GM19324 (cell line): ENCODE measurements around the gene APOF.
"Not testable (repeated sequence)": the region's sequence is repeated elsewhere in the genome, so short reads cannot be mapped to it uniquely, and the experiment has no call there.

ENCODE experiments used
- ATAC-seq: cut with Tn5 transposase; IDR thresholded peaks from one replicate; pipeline ENCODE4 v1.9.1; 2021; ENCODE audit warnings: mild to moderate bottlenecking, moderate library complexity; ENCODE audit not compliant: unreplicated experiment, low FRiP score

Gene APOF

DNA sequence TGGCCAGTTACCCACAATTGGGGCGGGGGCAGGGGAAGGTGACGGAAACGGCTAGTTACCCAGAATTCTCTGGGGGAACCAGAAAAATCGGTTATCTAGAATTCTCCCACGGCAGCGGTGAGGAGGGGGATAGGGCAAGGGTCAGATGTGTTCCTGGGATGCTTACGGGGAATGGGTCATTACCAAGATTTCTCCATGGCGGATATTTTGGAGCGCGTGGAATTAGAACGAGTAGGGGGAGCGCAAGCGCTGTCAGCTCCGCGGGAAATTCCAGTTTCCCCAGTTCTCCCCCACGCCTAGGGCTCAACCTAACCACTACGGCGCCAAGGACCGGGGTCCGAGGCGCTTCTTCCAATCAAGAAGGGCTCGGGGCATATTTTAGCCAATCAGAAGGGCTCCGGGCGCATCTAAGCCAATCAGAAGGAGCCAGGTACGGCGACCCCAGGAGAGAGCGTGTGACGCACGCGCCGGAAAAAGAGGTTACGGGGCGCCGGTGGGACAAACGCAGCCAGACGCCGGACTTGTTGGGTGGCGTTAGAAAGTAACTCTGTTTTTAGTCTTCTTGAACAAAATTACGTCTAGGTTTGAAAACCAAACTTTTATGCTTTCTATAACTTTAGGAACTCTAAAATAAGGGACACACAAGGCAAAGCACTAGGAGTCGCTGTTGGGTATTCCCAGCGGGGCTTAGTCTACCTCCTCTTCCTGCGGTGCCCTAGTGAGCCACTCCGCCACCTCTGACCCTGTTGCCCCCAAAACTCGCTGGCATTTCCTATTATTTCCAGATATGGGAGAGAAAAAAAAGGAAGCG is 28.8 kb downstream of the APOF start, which contains the start of gene PAN2:
PAN2 (minus strand) TSS at position 322 of the 811 bp plus-strand sequence. CDS start 906 bp downstream, outside the sequence.
- ATAC-seq = peak; percentile 97

DNA sequence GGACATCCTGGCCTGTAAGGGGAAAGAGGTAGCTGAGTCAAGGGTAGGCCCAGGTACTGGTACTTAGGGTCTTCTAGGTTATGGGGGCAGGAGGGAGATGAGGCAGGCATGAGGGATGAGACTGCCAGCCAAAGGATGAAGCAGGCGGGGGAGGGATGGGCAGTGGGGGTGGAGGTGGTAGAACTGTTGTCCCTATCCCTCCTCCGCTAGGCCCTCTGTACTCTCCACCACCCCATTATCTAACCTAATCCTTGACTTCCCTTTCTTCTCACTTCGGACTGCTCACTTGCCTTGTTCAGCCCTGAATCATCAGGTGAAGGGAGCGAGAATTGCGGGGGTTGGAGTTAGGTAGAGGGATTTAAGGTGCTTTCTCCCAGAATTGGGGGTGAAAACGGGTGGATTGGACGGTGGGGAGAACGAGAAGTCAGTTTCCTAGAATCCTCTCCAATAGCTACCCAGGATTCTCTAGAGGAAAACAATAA is 29.4 kb downstream of the APOF start:
- ATAC-seq = no peak

DNA sequence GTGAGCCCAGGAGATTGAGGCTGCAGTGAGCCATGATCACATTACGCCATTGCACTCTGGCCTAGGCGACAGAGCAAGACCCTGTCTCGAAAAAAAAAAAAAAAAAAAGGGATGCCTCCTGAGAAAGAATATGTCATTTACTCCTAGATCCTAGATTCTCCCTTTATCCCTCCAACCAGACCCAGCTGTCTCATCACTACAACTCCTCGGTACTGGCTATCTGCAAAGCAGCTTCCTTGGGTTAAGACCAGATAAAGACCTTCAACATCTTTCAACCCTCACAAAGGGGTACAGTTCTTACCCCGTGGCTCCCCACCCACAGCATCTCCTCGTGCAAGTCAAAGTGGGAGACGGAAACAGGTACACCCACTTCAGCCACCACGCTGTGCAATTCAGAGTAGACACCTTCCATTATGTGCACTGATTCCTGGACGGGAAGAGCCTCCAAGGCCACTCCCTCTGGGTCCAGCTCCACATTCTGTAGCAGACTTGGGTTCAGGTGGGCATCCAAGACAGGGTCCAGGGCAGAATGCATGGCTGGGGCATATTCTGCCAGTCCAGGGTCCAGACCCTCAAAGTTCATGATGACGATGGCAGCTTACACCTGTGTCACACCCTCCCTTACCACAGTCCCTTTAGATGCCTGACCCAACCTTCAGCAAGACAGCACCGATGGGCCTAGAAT is 30.0 kb downstream of the APOF start:
- no peak for ATAC-seq

DNA sequence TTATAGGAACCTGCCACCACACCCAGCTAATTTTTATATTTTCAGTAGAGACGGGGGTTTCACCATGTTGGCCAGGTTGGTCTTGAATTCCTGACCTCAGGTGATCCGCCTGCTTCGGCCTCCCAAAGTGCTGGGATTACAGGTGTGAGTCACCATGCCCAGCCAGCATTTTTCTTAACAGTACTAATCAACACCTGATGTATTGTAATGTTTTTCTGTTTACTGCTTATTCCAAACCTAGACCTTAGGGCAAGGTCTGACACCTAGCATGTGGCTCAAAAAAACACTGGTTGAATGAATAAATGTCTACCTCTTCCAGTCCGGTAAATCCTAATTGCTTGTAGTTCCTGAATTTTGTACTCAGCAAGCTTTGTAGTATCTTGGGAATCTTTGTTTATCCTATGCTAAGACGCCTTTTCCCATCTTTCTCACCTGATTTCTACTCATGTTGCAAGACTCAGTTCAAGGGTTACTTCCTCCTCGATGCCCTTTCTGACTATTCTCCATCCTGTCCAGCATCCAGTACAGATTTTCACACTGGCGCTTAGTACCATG is 31.6 kb downstream of the APOF start:
- no peak for ATAC-seq

DNA sequence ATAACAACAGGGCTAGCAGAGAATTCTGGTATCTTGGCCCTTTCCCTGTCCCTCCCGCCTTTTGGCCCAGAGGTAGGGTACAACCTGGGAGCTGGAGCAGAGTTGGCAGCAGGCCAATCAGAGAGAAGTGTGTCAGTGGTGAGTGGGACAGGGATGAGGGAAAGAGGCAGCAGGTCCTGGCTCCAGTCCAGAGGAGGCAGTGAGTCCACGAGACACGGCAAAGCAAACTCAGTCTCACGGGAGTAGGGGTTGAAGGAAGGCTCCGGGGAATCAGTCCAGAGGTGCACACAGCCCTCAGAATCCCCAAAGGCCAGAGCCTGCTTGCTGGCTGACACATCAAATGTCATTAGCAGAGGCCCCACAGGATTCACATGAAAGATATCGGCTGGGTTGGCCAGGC is 36.1 kb downstream of the APOF start:
- ATAC-seq = no peak

DNA sequence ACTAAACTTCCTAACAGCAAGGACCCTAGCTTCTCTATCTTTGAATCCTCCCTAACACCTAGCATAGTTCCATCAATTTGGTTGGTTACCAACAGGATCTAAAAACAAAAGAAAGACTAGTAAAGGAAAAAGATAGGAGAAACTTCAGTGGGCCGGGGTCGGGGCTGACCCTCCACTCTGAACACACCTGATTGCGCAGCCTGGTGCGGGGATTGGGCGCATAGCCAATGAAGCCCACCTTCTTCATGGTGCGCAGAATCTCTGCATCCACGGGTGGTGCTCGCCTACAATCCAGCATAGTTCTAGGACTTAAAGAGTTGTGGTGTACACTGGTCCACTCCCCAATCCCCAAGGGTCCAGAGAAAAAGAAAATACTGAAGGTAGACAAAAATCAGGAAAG is 36.5 kb downstream of the APOF start:
- ATAC-seq = no peak

DNA sequence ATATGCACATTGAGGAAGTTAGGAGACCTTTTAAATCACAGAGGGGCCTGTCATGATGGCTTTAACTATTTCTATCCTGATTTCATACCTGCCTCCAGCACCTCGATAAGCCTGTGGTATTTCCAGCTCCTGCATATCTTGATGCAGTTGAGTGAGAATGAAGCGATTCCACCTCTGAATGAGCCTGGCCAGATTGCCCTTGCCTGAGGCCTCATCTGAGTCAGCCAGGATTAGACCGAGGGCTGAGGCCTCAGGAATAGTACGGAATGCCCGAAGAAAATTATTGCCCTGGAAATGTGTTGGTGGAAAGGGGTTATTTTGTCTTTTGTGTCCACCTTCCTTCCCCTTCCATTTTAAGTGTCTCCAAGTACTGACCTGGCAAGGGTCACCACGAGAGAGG is 38.5 kb downstream of the APOF start:
- no peak for ATAC-seq

DNA sequence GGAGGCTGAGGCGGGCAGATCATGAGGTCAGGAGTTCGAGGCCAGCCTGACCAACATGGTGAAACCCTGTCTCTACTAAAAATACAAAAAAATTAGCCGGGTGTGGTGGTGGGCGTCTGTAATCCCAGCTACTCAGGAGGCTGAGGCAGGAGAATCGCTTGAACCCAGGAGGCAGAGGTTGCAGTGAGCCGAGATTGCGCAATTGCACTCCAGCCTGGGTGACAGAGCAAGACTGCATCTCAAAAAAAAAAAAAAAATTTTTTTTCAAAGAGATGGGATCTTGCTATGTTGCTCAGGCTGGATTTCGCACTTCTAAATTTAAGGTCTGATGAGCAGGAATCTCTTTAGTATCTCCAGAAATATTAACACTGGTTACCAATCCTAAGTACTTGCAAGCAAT is 41.0 kb downstream of the APOF start:
- not testable (repeated sequence) for ATAC-seq

DNA sequence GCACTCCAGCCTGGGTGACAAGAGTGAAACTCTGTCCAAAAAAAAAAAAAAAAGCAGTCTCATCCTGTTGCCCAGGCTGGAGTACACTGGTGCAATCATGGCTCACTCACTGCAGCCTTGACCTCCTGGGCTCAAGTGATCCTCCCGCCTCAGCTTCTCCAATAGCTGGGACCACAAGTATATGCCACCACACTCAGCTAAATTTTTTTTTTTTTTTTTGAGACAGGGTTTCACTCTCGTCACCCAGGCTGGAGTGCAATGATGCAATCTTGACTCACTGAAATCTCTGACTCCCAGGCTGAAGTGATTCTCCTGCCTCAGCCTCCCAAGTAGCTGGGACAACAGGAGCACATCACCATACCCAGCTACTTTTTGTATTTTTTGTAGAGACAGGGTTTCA is 41.6 kb downstream of the APOF start:
- no peak for ATAC-seq

DNA sequence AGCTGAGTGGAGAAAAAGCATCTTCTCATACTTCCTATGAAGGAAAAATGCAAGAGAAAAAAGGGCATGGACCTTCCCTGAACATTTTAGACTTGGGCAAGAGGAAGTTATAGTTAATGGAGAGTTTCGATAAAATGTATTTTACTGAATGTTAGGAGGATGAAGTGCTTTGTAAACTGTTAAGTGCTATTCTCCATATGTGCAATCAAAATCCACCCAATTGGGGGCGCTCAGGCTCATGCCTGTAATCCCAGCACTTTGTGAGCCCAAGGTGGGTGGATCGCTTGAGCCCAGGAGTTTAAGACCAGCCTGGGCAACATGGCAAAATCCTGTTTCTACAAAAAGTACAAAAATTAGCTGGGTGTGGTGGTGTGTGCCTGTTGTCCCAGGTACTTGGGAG is 45.0 kb downstream of the APOF start:
- no peak for ATAC-seq

DNA sequence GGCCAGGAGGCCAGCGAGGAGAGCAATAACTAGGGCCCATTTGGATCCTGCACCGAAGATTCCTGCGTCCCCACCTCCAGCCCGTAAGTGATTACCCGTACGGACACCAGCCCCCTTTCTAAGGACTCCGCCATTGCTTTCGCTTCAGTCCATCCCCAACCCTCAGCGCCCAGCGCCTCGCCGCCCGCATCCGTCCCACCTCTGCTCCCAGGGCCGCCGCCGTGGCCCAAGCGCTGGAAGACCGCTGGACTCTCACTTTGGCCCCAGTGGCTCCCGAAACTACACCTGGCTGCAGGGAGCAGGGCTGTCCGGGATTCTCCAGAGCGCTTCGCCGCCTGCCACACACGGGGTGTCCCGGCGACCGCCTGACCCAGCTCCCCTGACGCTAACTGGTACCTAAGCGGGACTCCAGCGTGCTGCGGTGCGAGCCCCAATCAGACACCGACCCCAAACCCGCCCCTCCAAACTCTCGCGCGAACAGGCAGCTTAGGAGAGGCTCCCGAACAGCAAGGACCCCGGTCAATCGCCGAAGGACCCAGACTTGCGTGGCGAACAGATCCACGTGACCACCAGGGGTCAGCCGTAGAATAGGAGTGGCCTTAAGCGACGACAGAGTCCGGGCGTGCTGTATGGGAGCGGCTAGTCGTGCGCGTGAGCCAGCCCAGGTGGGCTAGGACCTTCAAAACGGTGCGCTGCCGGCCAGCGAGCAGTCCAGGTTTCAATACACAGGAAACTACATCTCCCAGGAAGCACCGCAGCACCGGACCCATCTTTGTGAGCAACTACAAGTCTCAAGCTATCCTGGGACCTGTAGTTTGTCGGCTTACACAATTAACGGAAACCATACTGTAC is 46.8 kb downstream of the APOF start, which contains the start of gene CNPY2:
CNPY2 (minus strand) TSS at position 367 of the 852 bp plus-strand sequence. CDS start 771 bp downstream, outside the sequence.
- ATAC-seq = peak; percentile 89

DNA sequence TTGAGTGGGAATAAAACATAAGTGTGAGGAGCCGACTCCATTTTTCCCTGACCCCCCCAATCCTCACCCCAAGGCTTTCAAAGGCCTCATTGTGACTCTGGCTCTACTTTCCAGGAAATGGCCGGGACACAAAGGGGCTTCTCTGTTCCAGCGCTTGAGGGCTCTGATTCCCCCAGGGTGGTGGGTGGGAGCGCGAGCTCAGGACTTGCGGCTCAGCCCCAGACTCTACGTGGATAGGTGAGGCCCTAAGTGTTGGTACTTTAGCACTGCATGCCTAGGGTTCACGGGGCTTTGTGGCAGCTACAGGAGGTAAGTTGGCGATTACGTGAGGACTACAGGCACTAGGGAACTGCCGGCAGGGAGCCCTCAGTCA is 47.4 kb downstream of the APOF start:
- ATAC-seq = no peak

DNA sequence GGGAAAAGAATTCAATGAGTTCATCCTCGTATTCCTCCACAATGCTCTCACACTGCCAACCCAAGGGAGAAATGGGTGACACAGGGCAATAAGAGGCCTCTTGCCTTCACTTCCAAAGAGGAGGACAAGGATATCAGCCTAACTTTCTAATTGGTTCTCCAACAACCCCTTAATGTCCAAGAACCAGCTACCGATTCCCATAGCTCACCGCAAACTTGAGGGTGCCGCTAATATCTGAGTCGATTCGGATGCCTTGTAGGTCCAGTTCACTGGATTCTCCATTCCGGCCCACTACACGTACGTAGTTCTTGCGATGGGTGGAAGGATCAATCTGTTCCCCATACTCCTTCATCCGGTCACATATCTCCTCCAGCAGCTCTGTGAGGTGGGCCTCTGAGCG is 51.7 kb downstream of the APOF start:
- no peak for ATAC-seq
